CD4-positive, alpha-beta T cell (primary cell): ENCODE results near the gene LSM3. TPM values are rescaled to one million over a fixed set of nuclear protein-coding genes. Genes with fewer than 3 reads are reported as not detected.

ENCODE experiments used
- ATAC-seq: fragments of 200-7000 bp; cut with Tn5 transposase; one replicate; pipeline ENCODE4 v1.10.0; 2022; ENCODE audit warnings: mild to moderate bottlenecking; ENCODE audit not compliant: poor library complexity
- CTCF ChIA-PET: fragments of 350-600 bp; sonication (Branson Sonifier 250); formaldehyde crosslinking; loops from one replicate; lab custom pipeline; 2021; ENCODE audit warnings: antibody characterized with exemption, inconsistent platforms; lab: Charles Lee
- POLR2A ChIA-PET: fragments of 350-600 bp; sonication (Branson Sonifier 250); formaldehyde crosslinking; loops from one replicate; lab custom pipeline; 2021; ENCODE audit warnings: antibody characterized with exemption, inconsistent platforms; lab: Charles Lee
- DNase-seq, 14 experiments: peaks; one replicate each; pipeline ENCODE4 v3.0.0-alpha.2; 2013 to 2020; ENCODE audit warnings: mixed read lengths in 2 of 14
- H3K27ac ChIP-seq, 2 donors: one replicate each; pipeline versions ENCODE4 v1.5.1 to v1.7.0; 2013; ENCODE audit warnings: low read length in 2 of 2, low read depth in 1 of 2, mild to moderate bottlenecking in 1 of 2
- H3K27me3 ChIP-seq, 2 experiments: 1 replicate in 1 of 2; 2 replicates in 1 of 2; pipeline versions ENCODE4 v1.6.1 to v1.7.0; 2013; ENCODE audit warnings: low read length in 2 of 2, control low read depth in 1 of 2, mild to moderate bottlenecking in 1 of 2, moderate library complexity in 1 of 2; ENCODE audit not compliant: insufficient read depth in 2 of 2, control insufficient read depth in 1 of 2
- H3K36me3 ChIP-seq: one replicate; pipeline ENCODE4 v1.6.1; 2013; ENCODE audit warnings: low read length, control low read depth; ENCODE audit not compliant: insufficient read depth
- H3K4me1 ChIP-seq: one replicate; pipeline ENCODE4 v1.6.1; 2013; ENCODE audit warnings: low read length, control low read depth; ENCODE audit not compliant: insufficient read depth
- H3K4me3 ChIP-seq: one replicate; pipeline ENCODE4 v1.5.1; 2013; ENCODE audit warnings: mild to moderate bottlenecking, low read length, moderate library complexity
- H3K9me3 ChIP-seq, 2 experiments: 1 replicate in 1 of 2; 2 replicates in 1 of 2; pipeline versions ENCODE4 v1.6.1 to v1.7.0; 2013; ENCODE audit warnings: low read length in 2 of 2, mild to moderate bottlenecking in 2 of 2, control low read depth in 1 of 2, moderate library complexity in 1 of 2; ENCODE audit not compliant: control insufficient read depth in 1 of 2, insufficient read depth in 1 of 2
- H3K27ac Mint-ChIP-seq: one replicate; pipeline ENCODE4 v1.8.0; 2020; ENCODE audit warnings: mixed read lengths
- H3K27me3 Mint-ChIP-seq: one replicate; pipeline ENCODE4 v1.8.0; 2021; ENCODE audit warnings: mixed read lengths
- H3K36me3 Mint-ChIP-seq: one replicate; pipeline ENCODE4 v1.8.0; 2021; ENCODE audit warnings: low read depth, mixed read lengths
- H3K4me1 Mint-ChIP-seq: one replicate; pipeline ENCODE4 v1.8.0; 2021; ENCODE audit warnings: low read depth, mixed read lengths
- H3K4me3 Mint-ChIP-seq: one replicate; pipeline ENCODE4 v1.8.0; 2020; ENCODE audit warnings: mild to moderate bottlenecking, mixed read lengths
- H3K9me3 Mint-ChIP-seq: one replicate; pipeline ENCODE4 v1.8.0; 2020; ENCODE audit warnings: mixed read lengths
- CTCF ChIP-seq: fragments of 200-600 bp; IDR thresholded peaks from one replicate; pipeline ENCODE4 v1.8.0; 2022; ENCODE audit warnings: antibody characterized with exemption, mild to moderate bottlenecking
- intact Hi-C, 2 experiments: fragments of 100-400 bp; cut with DNase I in 1 of 2; cut with micrococcal nuclease in 1 of 2; formaldehyde crosslinking; loops; one replicate each; pipeline versions ENCODE4 v1.15.1 to v1.9.0; 2023 to 2025; cut with DNase I, micrococcal nuclease
- total RNA-seq, 174 experiments: library from RNA in 2 of 174; stranded (reverse) in 2 of 174; gene quantifications; one replicate each; pipeline ENCODE4 v1.2.3 and lab custom pipeline; 2021 to 2026

Gene LSM3
- total RNA-seq, 2 experiments from 2014 or later: 6.5 to 6.9 TPM

- Mint-ChIP-seq H3K4me1 (peaks cover 78% of the 10 kb centered on the region), H3K4me3 (no peak overlapping the region), H3K27ac (no peak overlapping the region), H3K27me3 (no peaks in the 10 kb centered on the region), H3K36me3 (peaks cover 71% of the 10 kb centered on the region), H3K9me3 (no peaks in the 10 kb centered on the region)
- TF ChIP-seq CTCF: no peak
- Histone ChIP-seq H3K4me1 (peaks cover 37% of the 10 kb centered on the region), H3K27me3 (no peaks in the 10 kb centered on the region), H3K36me3 (peaks cover 54% of the 10 kb centered on the region), H3K27ac (no peak overlapping the region), H3K9me3 (no peaks in the 10 kb centered on the region), H3K4me3 (no peak overlapping the region)
- ChIA-PET CTCF (no interaction called here), POLR2A (no interaction called here)
- DNase-seq (no peak), ATAC-seq (no peak)
- intact Hi-C loops: loop anchor here (10.0 kb wide), 5 partner anchors 262 to 772 kb away; partner anchors contain the start of genes NR2C2 (in 1 of the 2) and NUP210 (in 1 of the 2)
These were observed 6.1 kb upstream of the LSM3 start for GRCh38 chr3:14172496-14172895.

GRCh38 chr3:14174483-14174882, 4.1 kb upstream of the LSM3 start:
- Mint-ChIP-seq H3K4me3 (peak overlapping the region; percentile 79), H3K27ac (peak overlapping the region; percentile 93), H3K9me3 (no peaks in the 10 kb centered on the region), H3K4me1 (peaks cover 82% of the 10 kb centered on the region), H3K36me3 (peaks cover 63% of the 10 kb centered on the region), H3K27me3 (no peaks in the 10 kb centered on the region)
- ATAC-seq (no peak), DNase-seq (no peak)
- Histone ChIP-seq H3K4me1 (peaks cover 51% of the 10 kb centered on the region), H3K27ac (peak overlapping the region in 1 of 2 donors; percentile 51), H3K4me3 (no peak overlapping the region), H3K36me3 (peaks cover 34% of the 10 kb centered on the region), H3K9me3 (no peaks in the 10 kb centered on the region), H3K27me3 (no peaks in the 10 kb centered on the region)
- CTCF ChIA-PET: no interaction called here
- no peak for TF ChIP-seq CTCF
- POLR2A ChIA-PET: interaction anchor here (0.8 to 3.1 kb wide), 4 partner anchors 30 to 477 kb away, joined by 3 to 33 read pairs (median 18); partner anchors contain the start of genes CCDC174, CHCHD4 and TMEM43
- intact Hi-C loops: loop anchor here (2.0 to 10.0 kb wide), 7 partner anchors 18 to 770 kb away; partner anchors contain the start of genes NR2C2 (in 1 of the 2) and NUP210 (in 1 of the 2)

- no peaks in the 10 kb centered on the region for H3K27me3 Mint-ChIP-seq
- peak overlapping the region in 1 of 2 donors; percentile 51 for H3K27ac ChIP-seq
- DNase-seq (peak in 13 of 14 experiments; percentile 24 to 91 (median 45)), ATAC-seq (peak; percentile 52)
- H3K27ac Mint-ChIP-seq: peak overlapping the region; percentile 93
- peaks cover 79% of the 10 kb centered on the region for H3K4me1 Mint-ChIP-seq
- H3K36me3 ChIP-seq: peaks cover 24% of the 10 kb centered on the region
- no peaks in the 10 kb centered on the region for H3K9me3 Mint-ChIP-seq
- POLR2A ChIA-PET: interaction anchor here (0.7 to 3.1 kb wide), 12 partner anchors 8 to 889 kb away, joined by 3 to 33 read pairs (median 4); partner anchors contain the start of genes CCDC174, CHCHD4, MRPS25 and TMEM43
- CTCF ChIA-PET: interaction anchor here (1.2 to 1.8 kb wide), 5 partner anchors 9 to 295 kb away, joined by 3 to 6 read pairs (median 3); partner anchors contain the start of gene WNT7A
- H3K9me3 ChIP-seq: no peaks in the 10 kb centered on the region
- peak overlapping the region; percentile 3 for H3K4me3 ChIP-seq
- intact Hi-C loops: loop anchor here (1.0 to 10.0 kb wide), 12 partner anchors 19 to 1693 kb away; partner anchors contain the start of genes SLC6A6 (in 2 of the 2), NR2C2 (in 1 of the 2), NUP210 (in 1 of the 2) and RPL32 (in 1 of the 2)
- no peaks in the 10 kb centered on the region for H3K27me3 ChIP-seq
- H3K4me1 ChIP-seq: peaks cover 53% of the 10 kb centered on the region
- peak overlapping the region; percentile 79 for H3K4me3 Mint-ChIP-seq
- H3K36me3 Mint-ChIP-seq: peaks cover 53% of the 10 kb centered on the region
- no peak for TF ChIP-seq CTCF
These were observed 3.1 kb upstream of the LSM3 start for GRCh38 chr3:14175383-14176037.
